Stimulated activated memory B cell treated with anti-CD40 and anti-IgM and Interleukin-4, amounts not matched to agents 10 μg/mL and 1 μg/mL and 100 μg/mL, for 72 hours (primary cell): Measurements from ENCODE around the gene BABAM2.
A peak's percentile ranks its signal among the peaks of the same experiment; 100 is the strongest.
"Not testable (repeated sequence)": the region's sequence is repeated elsewhere in the genome, so short reads cannot be mapped to it uniquely, and the experiment has no call there.

Experiments used
- ATAC-seq: fragments of 150-1000 bp; cut with Tn5 transposase; 2 replicates; pipeline ENCODE4 v1.10.0; 2021
- H3K27ac Mint-ChIP-seq: one replicate; pipeline ENCODE4 v1.8.0; 2022; ENCODE audit warnings: mild to moderate bottlenecking, mixed read lengths
- H3K27me3 Mint-ChIP-seq: one replicate; pipeline ENCODE4 v1.8.0; 2022; ENCODE audit warnings: mixed read lengths
- H3K36me3 Mint-ChIP-seq: one replicate; pipeline ENCODE4 v1.8.0; 2022; ENCODE audit warnings: mixed read lengths
- H3K4me1 Mint-ChIP-seq: one replicate; pipeline ENCODE4 v1.8.0; 2022; ENCODE audit warnings: mixed read lengths
- H3K4me3 Mint-ChIP-seq: one replicate; pipeline ENCODE4 v1.8.0; 2022; ENCODE audit warnings: mild to moderate bottlenecking, moderate library complexity, mixed read lengths
- H3K9me3 Mint-ChIP-seq: one replicate; pipeline ENCODE4 v1.8.0; 2022; ENCODE audit warnings: mixed read lengths

BABAM2 gene

DNA sequence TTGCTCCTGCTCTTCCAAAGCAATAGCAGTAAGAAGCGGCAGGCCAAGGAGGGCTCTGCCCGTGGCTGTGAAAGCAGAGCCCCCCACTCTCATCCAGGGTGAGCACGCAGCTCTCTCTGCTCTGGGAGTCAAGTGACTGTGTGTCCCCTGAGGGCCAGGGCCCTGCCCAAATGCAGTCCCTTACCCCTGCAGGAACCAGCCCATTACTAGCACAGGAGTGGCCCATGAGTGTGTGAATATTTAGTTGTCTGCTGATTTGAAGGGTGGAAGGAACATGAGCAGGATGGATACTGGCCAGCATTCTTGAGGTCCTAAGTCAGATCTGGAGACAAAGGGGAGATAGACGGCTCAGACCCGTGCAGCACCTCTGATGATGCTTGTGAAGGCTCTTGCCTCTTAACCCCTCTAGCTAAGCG, 432.5 kb downstream of the BABAM2 start:
- Mint-ChIP-seq H3K9me3 (no peaks in the 10 kb centered on the region), H3K27me3 (no peaks in the 10 kb centered on the region), H3K27ac (no peak overlapping the region), H3K36me3 (peaks cover 14% of the 10 kb centered on the region), H3K4me1 (peaks cover 28% of the 10 kb centered on the region), H3K4me3 (no peak overlapping the region)
- no peak for ATAC-seq

DNA sequence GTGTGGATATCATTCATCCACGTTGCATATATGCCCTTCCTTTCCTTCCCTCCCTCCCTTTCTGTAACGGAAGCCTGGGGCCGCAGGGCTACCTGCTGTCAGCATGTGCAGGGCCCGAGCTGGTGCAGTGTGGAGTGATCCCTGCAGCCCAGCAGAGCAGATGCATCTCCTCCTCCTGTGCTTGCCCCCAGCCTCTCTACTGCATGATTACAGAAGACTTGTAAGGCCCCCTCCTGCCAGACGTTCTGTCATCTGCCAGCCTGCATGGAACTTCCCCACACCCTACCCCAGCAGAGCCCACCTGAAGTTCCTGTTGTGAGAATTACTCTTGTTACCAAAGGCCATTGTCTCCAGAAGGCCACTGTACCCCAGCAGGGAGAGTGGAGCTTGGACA, 434.6 kb downstream of the BABAM2 start:
- Mint-ChIP-seq H3K27ac (peak overlapping the region; percentile 71), H3K4me1 (peaks cover 34% of the 10 kb centered on the region), H3K4me3 (no peak overlapping the region)

DNA sequence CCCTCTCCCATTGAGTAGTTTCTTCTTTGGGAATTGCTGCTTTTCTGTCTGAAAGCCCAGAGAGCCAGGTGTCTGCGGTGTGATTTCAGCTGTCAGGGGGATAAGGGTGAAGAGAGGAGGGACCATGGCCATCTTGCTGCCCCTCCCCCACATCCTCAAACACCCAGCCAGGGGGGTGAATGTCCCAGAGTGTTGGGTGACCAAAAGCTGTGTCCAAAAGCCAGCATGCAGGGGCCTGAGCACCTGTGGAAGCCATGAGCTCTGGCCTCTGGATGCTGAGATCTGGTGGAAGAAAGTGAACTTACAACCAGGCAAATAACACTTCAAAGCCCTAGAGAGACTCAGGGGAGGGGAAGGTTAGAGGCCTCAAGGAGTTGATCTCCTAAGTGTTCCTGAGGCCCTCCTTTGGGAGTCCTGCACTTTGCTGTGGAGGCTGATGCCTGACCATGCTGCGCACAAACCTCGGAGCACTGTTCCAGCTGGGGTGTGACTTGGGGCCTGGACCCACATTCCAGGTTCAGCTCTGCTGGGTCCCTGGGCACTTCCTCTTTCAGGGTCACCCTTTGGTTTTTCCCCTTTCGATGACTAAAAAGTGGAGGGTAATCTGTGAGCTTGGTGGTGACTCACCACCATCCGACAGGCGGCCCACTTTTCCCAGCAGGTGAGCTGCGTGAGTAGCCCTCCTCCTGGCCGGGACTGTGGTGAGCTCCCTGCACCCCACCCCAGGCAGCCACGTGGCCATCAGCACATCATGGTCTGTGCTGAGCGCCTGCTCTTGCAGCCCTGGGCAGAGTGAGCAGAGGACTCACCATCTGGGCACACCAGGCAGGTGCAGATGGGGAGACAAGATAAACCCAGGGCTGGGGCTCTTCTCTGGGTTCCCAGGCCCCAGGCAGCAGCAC, 435.3 kb downstream of the BABAM2 start:
- ATAC-seq, result peak; percentile 91
- Mint-ChIP-seq H3K27ac (peak overlapping the region; percentile 71), H3K36me3 (peaks cover 40% of the 10 kb centered on the region), H3K27me3 (no peaks in the 10 kb centered on the region), H3K4me1 (peaks cover 34% of the 10 kb centered on the region), H3K9me3 (no peaks in the 10 kb centered on the region), H3K4me3 (no peak overlapping the region)

More for the DNA sequence above, 434.6 kb downstream of the BABAM2 start:
- Mint-ChIP-seq H3K36me3 (peaks cover 33% of the 10 kb centered on the region), H3K27me3 (no peaks in the 10 kb centered on the region), H3K9me3 (no peaks in the 10 kb centered on the region)
- ATAC-seq, result no peak

DNA sequence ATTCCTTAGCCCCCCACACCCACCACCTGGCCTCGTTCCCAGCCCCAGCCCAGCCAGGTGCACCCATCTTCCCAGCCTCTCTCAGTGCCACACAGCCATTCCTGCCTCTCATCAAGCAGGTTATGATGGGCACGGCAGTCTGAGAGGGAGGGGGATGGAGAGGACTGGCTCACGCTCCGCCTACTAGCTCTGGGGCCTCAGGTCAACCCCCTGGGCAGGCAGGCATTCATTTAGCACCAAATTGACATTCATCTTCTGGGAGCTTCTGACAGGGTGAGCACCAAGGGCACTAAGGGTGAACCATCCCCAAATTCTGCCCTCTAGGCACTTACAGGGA, 435.9 kb downstream of the BABAM2 start:
- ATAC-seq, result no peak
- peak overlapping the region; percentile 71 for H3K27ac Mint-ChIP-seq
- H3K4me1 Mint-ChIP-seq, result peaks cover 34% of the 10 kb centered on the region
- no peaks in the 10 kb centered on the region for H3K9me3 Mint-ChIP-seq
- no peaks in the 10 kb centered on the region for H3K27me3 Mint-ChIP-seq
- H3K36me3 Mint-ChIP-seq, result peaks cover 40% of the 10 kb centered on the region
- no peak overlapping the region for H3K4me3 Mint-ChIP-seq

DNA sequence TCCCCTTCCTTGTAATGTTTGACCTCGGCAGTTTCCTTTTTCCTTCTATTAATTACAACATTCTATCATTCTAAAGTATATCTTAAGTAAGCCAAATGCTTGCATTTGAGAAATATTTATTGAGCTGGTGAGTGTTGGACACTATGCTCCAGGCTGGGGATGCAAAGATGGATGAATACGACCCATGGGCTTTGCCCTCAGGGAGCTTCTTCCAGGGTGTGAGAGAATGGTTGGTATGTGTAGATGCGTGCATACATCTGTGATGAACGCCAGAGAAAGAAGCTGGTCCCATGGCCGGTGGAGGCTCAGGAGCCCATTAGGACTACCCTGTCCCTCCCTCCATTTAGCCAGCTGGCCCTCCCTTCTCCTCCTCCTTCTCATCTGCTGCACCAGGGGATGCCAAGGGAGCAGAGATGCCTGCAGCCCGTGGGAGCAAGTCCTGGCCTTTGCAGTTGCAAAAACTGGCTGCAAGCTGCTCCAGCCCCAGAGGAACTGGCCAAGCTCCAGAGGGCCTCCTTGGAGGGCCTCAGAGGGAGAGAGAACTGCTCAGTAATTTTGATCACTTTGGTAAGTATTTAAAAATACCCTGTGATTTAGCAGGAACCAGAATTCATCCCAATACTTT, 436.5 kb downstream of the BABAM2 start:
- H3K9me3 Mint-ChIP-seq, result no peaks in the 10 kb centered on the region
- no peaks in the 10 kb centered on the region for H3K27me3 Mint-ChIP-seq
- H3K27ac Mint-ChIP-seq, result peak overlapping the region; percentile 71
- H3K4me1 Mint-ChIP-seq, result peaks cover 34% of the 10 kb centered on the region
- no peak for ATAC-seq
- H3K36me3 Mint-ChIP-seq, result peaks cover 40% of the 10 kb centered on the region
- H3K4me3 Mint-ChIP-seq, result no peak overlapping the region

DNA sequence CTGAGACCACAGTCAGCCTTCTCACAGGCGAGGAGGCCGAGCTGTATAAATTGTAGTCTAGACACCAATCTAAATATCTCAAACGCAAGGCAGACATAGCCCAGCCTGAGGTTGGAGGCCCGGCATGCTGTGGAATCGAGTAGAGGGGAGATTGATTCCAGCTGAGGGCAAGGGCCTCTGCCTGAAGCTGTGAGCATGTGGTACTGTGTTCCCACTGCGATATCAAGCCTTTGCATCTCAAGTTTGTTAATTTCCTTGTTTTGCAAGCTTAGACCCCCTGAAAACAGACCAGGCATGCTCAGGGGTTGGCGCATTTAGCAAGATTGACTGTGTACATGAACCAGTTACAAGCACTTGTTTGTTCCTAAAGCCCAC, 437.0 kb downstream of the BABAM2 start:
- H3K9me3 Mint-ChIP-seq, result no peaks in the 10 kb centered on the region
- peak overlapping the region; percentile 71 for H3K27ac Mint-ChIP-seq
- no peaks in the 10 kb centered on the region for H3K27me3 Mint-ChIP-seq
- peaks cover 40% of the 10 kb centered on the region for H3K36me3 Mint-ChIP-seq
- H3K4me1 Mint-ChIP-seq, result peaks cover 34% of the 10 kb centered on the region
- ATAC-seq, result no peak
- no peak overlapping the region for H3K4me3 Mint-ChIP-seq

DNA sequence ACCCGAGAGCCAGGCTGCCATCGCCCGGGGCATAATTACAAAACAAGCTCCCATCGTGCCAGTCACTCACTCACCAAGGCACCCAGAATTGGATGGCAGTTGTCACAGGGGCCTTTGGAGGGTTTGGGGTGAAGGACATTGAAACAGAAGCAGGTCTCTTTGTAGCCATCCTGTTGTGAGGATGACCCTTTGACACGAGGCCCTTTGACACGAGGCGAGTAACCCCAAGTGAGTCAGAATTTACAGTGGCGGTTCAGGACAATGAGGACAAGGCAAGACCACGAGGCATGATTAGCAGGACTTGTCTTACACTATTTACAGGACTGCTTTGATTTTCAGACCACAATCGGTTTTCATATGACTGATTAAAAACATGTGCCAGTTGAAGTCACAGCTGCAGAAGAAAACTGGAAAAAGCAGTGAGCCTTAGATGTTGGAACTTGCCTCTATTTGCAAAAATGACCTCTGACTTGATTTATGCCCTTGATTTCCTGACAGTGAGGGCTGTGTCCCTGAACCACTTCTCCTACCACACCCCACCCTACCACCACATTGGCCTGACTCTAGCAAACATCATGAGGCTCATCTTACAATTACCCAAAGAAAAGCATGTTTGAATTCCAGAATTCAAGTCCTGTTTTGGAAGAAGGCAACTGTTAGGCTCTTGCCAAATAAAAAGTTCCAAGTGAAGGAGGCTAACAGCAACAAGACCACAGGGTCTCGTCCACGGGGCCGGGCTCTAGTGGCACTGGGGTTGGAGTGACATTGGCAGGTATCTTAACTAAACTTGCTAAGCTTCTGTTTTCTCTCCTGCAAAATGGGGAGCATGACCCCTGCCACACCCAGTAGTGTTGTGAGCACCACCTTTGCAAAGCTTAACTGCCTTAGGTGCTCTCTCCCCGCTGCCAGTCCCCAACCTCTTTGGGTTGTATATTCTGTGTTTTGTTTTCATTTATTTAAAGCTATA, 437.7 kb downstream of the BABAM2 start:
- no peaks in the 10 kb centered on the region for H3K9me3 Mint-ChIP-seq
- peak overlapping the region; percentile 71 for H3K27ac Mint-ChIP-seq
- H3K27me3 Mint-ChIP-seq, result no peaks in the 10 kb centered on the region
- ATAC-seq, result no peak
- peaks cover 34% of the 10 kb centered on the region for H3K4me1 Mint-ChIP-seq
- peaks cover 35% of the 10 kb centered on the region for H3K36me3 Mint-ChIP-seq
- no peak overlapping the region for H3K4me3 Mint-ChIP-seq

DNA sequence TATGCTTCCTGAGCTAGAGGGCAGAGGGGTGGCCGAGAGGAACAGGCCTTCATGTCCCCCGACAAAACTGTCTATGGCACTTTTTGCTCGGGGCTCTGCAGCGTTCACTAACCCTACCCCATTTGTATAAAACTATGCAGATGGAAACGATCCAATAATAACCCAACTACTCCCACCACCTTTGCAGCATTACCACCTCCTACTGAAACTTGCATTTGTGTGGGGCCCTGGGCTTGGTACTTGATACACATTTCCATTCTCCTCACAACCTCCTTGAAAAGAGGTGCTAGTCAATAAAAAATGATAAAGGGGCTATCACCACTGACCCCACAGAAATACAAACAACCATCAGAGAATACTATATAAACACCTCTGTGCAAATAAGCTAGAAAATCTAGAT, 438.7 kb downstream of the BABAM2 start:
- Mint-ChIP-seq H3K27ac (no peak overlapping the region), H3K27me3 (no peaks in the 10 kb centered on the region), H3K4me1 (peaks cover 34% of the 10 kb centered on the region), H3K36me3 (peaks cover 35% of the 10 kb centered on the region), H3K4me3 (no peak overlapping the region), H3K9me3 (no peaks in the 10 kb centered on the region)
- no peak for ATAC-seq

DNA sequence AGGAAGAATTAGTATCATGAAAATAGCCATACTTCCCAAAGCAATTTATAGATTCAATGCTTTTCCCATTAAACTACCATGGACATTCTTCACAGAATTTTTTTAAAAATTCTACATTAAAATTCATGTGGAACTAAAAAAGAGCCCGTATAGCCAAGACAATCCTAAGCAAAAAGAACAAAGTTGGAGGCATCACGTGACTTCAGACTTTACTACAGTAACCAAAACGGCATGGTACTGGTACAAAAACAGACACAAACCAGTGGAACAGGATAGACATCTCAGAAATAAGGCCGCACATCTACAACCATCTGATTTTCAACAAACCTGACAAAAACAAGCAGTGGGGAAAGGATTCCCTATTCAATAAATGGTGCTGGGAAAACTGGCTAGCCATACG, 440.2 kb downstream of the BABAM2 start:
- not testable (repeated sequence) for H3K27me3 Mint-ChIP-seq, ATAC-seq, H3K4me3 Mint-ChIP-seq, H3K27ac Mint-ChIP-seq, H3K9me3 Mint-ChIP-seq
- peaks cover 26% of the 10 kb centered on the region for H3K4me1 Mint-ChIP-seq
- H3K36me3 Mint-ChIP-seq, result peaks cover 35% of the 10 kb centered on the region

DNA sequence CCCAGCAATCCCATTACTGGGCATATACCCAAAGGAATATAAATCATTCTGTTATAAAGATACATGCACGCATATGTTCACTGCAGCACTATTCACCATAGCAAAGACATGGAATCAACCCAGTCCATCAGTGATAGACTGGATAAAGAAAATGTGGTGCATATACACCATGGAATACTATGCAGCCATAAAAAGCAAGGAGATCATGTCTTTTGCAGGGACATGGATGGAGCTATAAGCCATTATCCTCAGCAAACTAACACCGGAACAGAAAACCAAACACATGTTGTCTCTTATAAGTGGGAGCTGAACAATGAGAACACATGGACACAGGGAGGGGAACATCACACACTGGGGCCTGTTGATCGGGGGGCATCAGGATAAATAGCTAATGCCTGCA, 441.3 kb downstream of the BABAM2 start:
- H3K27me3 Mint-ChIP-seq, ATAC-seq, H3K4me3 Mint-ChIP-seq, H3K9me3 Mint-ChIP-seq, H3K27ac Mint-ChIP-seq: not testable (repeated sequence)
- H3K36me3 Mint-ChIP-seq, result peaks cover 35% of the 10 kb centered on the region
- H3K4me1 Mint-ChIP-seq, result peaks cover 15% of the 10 kb centered on the region

DNA sequence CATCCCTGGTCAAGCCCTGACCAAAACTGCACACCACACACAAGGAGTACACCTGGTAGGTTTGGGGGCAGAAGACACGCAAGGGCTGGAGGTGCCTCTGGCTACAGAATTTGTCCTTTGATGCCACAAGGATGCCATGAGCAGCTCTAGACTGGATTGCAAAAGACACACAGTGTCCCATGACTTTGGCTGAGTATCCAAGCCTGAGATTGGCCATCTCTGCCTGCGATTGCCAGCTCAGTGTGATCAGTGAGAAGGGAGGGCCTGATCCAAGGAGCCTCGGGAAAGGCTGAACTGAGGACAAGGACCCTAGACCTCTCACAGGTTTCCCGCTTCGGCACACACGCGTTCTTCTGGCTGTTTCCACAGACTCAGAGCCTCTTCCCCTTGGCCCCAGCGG, 442.2 kb downstream of the BABAM2 start:
- no peak for ATAC-seq
- Mint-ChIP-seq H3K27ac (no peak overlapping the region), H3K36me3 (peaks cover 30% of the 10 kb centered on the region), H3K27me3 (no peaks in the 10 kb centered on the region), H3K4me1 (peaks cover 6% of the 10 kb centered on the region), H3K9me3 (no peaks in the 10 kb centered on the region), H3K4me3 (no peak overlapping the region)

DNA sequence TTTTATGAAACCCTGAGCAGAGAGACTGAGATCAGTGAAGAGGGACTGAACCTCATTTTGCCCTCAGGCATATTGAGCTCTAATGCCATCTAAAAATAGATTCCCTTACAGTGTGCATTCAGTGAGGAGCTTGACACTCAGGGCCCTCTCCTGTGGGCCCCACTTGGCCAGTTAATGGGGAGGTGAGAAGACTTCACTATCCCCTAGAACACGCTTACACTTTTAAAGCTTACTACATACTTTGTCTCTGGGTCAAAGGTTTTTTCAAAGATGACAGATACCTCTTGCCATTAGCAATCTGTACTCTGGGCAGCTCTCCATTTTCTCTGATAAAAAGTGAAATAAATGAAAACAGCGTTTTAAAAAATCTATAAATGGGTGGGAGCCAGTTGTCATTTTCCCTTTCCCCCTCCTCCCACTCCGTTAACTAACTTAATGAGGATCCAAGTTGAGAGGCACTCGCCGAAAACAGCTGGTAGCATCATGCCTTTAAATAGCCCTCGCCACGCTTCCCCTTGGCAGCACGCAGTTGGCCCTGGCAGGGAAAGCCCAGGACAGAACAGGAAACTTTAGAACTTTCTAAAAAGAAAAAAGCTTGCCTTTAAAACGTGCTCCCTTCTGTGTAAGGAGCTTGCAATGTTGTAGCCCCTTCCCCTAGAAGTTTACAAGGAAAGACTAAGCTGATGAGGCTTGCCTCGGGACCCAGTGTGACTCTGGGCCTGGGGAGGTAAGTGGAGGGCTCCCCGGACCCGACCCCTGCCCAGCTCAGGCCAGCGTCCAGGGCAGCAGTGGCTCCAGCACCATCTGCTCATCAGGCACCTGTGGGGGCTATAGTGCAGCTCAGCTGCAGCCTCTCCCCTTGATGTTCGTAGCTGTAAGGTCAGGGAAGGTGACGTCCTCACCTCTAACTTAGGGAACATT, 443.3 kb downstream of the BABAM2 start:
- ATAC-seq, result peak; percentile 17
- H3K36me3 Mint-ChIP-seq, result peaks cover 26% of the 10 kb centered on the region
- H3K9me3 Mint-ChIP-seq, result no peaks in the 10 kb centered on the region
- H3K27me3 Mint-ChIP-seq, result no peaks in the 10 kb centered on the region
- no peak overlapping the region for H3K4me3 Mint-ChIP-seq
- peak overlapping the region; percentile 18 for H3K27ac Mint-ChIP-seq
- peaks cover 6% of the 10 kb centered on the region for H3K4me1 Mint-ChIP-seq

DNA sequence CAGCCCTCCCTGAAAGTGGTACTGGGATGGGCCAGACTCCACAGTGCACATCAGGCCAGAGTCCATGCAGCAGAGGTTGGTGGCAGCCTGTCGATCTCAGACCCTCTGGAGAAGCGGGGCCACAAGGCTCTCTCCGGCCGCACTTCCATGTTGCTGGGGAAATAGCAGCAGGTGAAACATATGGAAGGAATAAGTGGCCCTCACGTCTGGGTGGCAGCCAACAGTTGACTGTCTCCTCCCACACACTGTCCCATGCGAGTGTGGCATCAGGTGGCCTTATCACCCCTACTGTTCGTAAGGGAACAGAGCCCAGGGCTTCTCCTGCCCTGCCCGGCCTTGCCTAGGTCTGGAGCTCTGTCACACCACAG, 444.0 kb downstream of the BABAM2 start:
- no peak for ATAC-seq
- Mint-ChIP-seq H3K9me3 (no peaks in the 10 kb centered on the region), H3K27ac (no peak overlapping the region), H3K4me3 (no peak overlapping the region), H3K27me3 (no peaks in the 10 kb centered on the region), H3K4me1 (peaks cover under 1% of the 10 kb centered on the region), H3K36me3 (peaks cover 26% of the 10 kb centered on the region)

DNA sequence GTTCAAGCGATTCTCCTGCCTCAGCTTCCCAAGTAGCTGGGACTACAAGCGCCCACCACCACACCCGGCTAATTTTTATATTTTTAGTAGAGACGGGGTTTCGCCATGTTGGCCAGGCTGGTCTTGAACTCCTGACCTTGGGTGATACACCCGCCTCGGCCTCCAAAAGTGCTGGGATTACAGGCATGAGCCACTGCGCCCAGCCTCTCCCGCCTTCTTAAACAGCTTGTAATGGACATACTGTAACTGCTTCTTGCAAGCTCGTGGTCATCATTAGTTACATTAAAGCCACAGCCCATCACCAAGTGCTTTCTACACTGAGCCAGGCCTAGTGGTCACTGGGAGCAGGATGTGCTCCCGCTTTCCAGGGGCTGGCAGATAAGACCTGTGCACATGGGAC, 444.7 kb downstream of the BABAM2 start:
- peaks cover 21% of the 10 kb centered on the region for H3K36me3 Mint-ChIP-seq
- not testable (repeated sequence) for H3K4me3 Mint-ChIP-seq, H3K27me3 Mint-ChIP-seq, ATAC-seq, H3K27ac Mint-ChIP-seq, H3K4me1 Mint-ChIP-seq, H3K9me3 Mint-ChIP-seq
